HFF-Myc (cell line): ENCODE data around the gene FGD4.
A peak's percentile ranks its signal among the peaks of the same experiment; 100 is the strongest.

Source experiments
- DNase-seq: peaks from one replicate; pipeline ENCODE4 v3.0.0-alpha.2; 2011; ENCODE audit warnings: low read depth; ENCODE audit errors: extremely low read depth
- H3K4me3 ChIP-seq: replicated peaks from 2 replicates; pipeline ENCODE4 v1.5.1; 2011; ENCODE audit warnings: low read depth, mild to moderate bottlenecking, control low read depth, low read length
- TF ChIP-seq, protein P1 (sequence below): IDR thresholded peaks from 2 replicates; pipeline ENCODE4 v1.5.1; 2012; ENCODE audit warnings: mild to moderate bottlenecking, low read depth, low read length, control low read depth; ENCODE audit errors: missing control alignments

The FGD4 gene

DNA sequence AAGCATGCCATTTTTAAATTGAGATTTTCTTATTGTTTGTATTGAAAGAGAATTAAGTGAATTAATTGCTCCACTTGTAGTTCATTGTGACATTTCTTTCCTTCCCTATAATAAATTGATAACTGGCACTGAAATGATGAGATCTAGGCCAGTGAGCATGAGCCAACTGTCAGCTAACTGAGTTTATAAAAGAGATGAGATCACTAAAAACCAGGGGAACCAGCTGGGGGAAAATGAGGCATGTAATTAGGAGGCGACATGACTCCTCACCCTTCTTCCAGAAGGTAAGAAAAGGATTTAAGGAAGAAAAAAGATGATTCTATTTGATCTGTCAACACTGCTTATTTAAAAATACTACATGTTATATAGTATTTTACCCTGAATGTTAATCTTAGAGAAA, 175.2 kb downstream of the FGD4 start:
- H3K4me3 ChIP-seq = no peak overlapping the region
- TF ChIP-seq, protein P1, sequence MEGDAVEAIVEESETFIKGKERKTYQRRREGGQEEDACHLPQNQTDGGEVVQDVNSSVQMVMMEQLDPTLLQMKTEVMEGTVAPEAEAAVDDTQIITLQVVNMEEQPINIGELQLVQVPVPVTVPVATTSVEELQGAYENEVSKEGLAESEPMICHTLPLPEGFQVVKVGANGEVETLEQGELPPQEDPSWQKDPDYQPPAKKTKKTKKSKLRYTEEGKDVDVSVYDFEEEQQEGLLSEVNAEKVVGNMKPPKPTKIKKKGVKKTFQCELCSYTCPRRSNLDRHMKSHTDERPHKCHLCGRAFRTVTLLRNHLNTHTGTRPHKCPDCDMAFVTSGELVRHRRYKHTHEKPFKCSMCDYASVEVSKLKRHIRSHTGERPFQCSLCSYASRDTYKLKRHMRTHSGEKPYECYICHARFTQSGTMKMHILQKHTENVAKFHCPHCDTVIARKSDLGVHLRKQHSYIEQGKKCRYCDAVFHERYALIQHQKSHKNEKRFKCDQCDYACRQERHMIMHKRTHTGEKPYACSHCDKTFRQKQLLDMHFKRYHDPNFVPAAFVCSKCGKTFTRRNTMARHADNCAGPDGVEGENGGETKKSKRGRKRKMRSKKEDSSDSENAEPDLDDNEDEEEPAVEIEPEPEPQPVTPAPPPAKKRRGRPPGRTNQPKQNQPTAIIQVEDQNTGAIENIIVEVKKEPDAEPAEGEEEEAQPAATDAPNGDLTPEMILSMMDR = no peak
- no peak for DNase-seq

DNA sequence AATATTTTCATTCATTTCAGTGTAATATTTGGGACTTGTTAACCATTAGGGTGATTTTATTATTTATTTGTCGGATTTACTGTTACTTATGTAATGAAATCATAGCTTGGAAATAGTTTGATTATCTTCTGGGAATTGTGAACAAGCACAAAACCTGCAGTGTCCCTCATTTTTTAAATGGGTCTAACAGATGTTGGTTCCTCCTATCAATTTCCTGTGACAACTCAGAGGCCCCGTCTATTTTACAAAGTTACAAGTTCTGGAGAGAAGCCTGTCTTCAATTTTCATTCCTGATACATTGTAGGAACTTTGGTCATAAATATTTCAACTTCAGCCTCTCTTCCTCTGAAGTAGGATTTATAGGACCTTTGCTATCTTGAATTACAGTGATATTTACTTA, 178.0 kb downstream of the FGD4 start:
- no peak for DNase-seq
- no peak overlapping the region for H3K4me3 ChIP-seq
- TF ChIP-seq, protein P1 = no peak

DNA sequence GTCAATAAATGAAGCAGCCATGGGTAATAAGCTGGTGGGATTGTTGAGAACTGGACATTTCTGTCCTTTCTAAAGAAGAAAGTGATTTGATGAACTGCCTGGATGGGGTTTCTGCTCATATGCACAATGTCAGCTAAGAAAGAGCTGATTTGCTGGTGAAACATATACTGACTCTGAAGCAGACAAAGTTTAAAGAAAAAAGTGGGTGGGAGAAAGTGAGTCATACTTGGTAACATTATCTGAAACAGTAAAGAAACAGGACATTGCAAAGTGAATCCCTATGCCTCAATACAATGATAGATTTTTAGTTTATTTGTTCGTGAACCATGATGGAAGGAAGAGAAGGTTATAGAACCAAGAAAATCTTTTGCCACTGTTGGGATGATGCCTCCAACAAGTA, 184.2 kb downstream of the FGD4 start:
- TF ChIP-seq, protein P1 = no peak
- peak; percentile 27 for DNase-seq
- H3K4me3 ChIP-seq = no peak overlapping the region

DNA sequence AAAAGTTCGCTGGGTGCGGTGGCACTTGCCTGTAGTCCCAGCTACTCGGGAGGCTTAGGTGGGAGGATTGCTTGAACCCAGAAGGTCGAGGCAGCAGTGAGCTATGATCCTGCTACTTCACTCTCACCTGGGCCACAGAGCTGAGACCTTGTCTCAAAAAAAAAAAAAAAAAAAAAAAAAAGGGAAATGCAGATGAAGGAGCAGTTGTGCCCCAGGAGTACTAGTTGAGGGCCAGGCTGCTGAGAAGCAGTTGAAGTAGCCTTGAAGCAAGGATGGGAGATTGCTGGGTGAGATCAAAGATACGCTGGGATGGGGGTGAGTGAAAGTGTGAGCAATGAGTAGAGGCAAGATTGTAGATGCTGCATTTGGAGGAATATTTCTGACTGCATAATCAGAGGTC, 186.3 kb downstream of the FGD4 start:
- H3K4me3 ChIP-seq = no peak overlapping the region
- DNase-seq = no peak
- TF ChIP-seq, protein P1 = no peak

DNA sequence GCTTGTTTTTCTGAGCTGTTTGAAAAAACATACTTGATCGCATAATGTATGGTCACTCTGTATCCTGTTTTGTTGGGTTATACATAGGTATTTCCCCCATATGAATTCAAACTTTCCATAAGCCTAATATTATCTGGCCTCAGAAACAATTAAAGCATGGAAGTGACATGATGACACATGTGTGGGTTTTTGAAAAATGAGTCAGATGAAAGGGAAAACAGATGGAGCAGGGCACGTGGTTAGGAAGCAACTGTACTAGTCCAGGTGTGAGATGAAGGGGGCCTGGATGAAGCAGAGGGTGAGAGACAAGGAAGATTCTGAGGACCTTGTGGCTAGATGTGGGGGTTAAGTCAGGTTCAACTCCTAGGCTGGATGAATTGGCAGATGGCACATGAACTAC, 187.0 kb downstream of the FGD4 start:
- TF ChIP-seq, protein P1 = no peak
- DNase-seq = peak; percentile 61
- no peak overlapping the region for H3K4me3 ChIP-seq

DNA sequence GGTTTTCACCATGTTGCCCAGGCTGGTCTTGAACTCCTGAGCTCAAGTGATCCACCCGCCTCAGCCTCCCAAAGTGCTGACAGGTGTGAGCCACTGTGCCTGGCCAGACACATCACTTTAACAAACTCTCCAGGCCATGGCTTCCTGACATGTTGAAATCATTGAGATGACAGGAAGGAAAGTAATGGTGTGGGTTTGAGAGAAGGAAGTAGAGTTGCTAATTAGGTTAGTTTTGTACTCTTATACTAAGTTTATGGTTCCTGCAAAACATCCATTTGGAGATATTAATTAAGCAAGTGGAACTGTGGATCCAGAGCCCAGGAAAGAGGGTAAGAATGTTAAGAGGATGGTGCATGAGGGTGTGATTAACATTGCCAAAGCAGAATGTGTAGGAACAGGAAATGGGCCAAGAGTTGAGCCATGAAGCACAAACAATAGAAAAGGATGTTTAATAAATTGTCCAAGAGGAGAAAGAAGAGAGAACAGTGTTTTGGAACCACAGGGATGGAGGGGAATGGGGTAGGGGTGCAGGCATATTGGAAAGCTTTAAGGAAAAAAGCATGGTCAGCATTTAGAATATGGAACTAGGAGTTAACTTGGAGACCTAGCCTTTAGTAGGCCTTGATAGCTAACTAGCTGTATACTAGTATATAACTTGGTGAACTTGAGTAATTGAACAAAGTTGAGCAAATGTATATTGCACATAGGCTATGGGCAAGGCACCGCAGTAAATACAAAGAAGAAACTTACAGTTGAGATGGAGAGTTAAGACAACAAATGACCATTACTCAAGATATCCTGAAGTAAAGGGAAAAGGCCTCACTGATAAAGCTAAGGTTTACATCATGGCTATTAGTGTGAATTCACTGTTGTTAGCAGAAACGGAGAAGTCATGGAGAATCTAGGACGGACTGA, 188.5 kb downstream of the FGD4 start:
- no peak for DNase-seq
- TF ChIP-seq, protein P1 = no peak
- no peak overlapping the region for H3K4me3 ChIP-seq
